ENCODE results near the gene MRPL14.
A peak's percentile ranks its signal among the peaks of the same experiment; 100 is the strongest.

Gene MRPL14

GRCh38 chr6:44080561-44081521, 46.4 kb downstream of the MRPL14 start:
- DNase-seq (ENCODE audit: low read depth in 2 of 2), result no peak

DNA sequence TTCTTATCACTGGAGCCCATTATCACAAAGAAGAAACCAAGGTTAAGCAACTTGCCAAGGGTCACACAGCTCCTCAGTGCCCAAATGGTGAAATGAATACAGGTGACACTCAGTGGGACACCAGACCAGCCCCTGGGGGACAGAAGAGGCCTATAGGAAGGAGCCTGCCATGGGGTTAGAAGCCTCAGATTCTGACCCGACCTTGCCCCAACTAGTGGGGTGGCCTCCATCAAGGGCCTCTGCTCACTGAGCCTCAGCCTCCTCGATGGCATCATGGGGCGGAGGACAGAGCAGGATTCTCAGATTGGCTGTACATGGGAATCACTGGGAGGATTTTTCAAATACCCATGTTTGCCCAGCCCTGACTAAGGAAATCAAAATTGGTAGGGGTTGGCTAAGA, 47.6 kb downstream of the MRPL14 start:
- DNase-seq (ENCODE audit: low read depth in 2 of 2), result no peak

DNA sequence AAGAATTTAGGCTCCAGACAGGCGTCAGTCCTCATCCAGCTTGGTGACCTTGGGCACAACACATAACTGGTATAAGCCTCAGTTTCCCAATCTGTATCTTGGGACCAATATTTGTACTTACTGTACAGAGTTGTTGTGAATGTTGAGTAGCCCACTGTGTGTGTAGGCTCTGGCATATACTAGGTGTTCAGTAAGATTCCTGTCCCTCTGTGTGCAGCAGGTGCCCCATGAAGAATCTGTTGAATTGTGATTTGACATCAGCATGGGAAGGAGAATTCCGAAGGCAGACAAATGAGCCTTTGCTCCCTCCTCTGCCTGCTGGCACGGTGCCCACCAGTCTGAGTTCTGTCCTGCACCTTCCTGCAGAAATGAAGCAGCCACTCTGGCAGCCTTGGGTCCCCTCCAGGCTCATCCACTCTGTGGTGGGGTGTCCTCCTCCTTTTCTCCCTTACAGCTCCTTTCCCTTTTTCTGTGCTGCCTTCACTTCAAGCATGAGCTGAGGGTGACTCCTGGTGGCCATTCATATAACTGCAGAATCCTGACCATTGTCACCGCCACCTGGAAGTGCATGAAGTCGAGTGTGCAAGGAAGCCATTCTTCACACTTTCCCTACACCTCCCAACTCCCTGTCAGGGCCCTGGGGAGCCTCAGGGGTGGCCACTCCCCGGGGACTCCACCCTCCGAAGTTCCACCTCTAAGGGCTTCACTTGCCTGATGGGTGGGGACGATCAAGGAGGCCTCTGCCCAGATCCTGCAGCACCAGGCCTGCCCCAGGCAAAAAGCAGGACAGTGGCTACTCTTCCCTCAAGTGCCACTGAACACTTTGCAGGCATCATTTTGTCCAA, 48.2 kb downstream of the MRPL14 start:
- DNase-seq (ENCODE audit: low read depth in 2 of 2), result peak; percentile 30 to 39

DNA sequence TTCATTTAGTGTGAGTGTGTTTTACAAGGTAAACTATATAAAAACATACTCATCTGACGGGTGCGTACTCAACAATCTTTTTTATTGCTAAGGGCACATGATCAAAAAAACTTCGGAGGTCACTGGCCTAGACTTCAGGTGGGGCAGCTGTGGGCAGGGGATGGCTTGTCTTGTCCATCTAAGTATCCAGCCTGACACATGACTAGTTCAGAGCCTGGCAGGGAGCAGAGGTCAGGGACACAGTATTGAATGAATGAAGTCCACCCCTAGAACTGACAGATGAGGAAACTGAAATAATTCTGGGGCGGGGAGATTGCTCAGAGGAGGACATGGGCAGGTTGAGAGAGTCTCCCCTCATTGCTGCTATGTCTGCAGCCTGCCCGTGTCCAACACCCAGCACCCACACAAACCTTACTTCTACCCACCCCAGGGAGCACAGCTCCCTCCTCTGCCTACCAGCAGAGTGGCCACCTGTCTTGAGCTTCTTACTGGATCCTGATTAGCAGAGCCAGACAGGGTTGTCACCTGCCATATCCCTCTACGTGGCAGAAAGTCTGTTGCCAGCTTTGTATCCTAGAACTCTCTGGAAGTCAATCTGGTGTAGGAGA, 48.9 kb downstream of the MRPL14 start:
- no peak for DNase-seq (ENCODE audit: low read depth in 2 of 2)

DNA sequence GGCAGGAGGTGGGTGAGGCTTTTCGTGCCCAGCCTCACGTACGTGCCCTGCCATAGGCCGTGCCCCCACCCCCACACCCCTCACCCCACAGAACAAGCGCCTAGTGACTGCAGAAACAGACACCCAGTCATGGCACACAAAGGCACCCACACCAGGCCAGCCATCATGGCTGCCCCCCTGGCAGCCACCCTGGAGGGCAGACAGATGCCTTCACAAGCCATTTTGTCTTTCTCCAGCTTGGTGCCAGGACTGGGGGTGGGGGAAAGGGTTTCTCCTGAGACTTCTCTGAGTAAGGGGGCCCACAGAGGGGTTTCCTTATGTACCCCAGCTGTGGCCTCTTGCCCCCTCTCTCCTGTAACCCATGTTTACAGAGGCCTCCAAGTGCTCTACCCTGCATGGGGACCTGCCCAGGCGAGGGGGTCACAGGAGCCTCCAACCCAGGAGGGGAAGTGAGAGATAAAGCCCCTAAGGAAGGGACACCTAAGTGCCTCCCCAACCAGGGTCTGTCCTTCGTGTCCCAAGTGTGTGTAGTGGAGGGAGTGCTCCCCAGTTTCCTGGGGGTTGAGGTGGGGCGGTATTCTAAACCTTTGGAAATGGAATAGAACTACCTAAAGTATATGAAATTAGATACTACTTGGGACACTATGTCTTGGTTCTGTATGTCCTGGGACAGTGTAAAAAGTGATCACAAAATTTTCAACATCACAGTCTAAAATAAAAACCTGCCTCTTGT, 49.9 kb downstream of the MRPL14 start:
- DNase-seq (ENCODE audit: low read depth in 2 of 2), result no peak

DNA sequence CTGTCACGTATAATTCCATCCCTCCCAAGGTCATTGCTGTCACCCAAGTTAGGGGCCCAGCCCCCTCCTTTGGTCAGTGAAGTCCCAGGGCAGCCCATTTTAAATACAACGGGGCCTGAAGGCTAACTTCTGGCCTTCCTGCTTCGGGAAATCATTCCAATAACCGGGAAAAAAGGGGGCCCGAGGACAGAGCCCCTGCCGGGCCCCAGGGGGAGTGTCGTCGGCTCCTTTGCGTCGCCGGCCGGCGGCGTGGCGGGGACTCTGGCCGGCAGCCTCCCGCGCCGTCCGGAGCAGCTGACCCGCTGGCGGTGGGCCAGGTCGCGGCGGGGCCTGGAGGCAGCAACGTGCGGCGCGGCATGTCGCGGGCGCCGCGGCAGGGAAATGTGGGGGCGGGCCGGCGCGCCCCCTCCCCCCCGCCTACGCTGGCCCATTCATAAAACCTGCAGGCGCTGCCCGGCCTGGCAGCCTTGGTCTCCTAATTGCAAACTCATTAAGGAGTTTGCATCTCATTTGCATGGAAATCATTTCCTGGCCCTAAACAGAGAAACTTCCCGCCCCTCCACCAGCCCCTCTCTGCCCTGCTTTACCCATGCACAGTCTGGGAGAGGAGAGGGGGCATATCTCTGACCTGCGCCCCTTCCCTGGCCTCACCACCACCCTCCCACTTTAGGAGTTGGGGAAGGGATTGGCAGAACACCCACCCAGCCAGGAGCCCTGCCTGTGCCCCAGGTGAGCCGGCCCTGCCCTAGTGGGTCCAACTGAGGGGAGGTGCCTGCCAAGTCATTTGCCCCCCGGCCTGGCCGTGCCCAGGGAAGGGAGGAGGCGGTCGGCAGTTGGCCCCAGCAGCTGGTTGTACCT, 50.7 kb downstream of the MRPL14 start:
- DNase-seq (ENCODE audit: low read depth in 2 of 2), result no peak

- DNase-seq (ENCODE audit: low read depth in 2 of 2), result no peak
These were observed 51.5 kb downstream of the MRPL14 start for GRCh38 chr6:44075647-44076355.

GRCh38 chr6:44074813-44075646, 52.2 kb downstream of the MRPL14 start:
- DNase-seq (ENCODE audit: low read depth in 2 of 2), result no peak

GRCh38 chr6:44074439-44074812, 52.8 kb downstream of the MRPL14 start:
- DNase-seq (ENCODE audit: low read depth in 2 of 2), result peak; percentile 34 to 44

DNA sequence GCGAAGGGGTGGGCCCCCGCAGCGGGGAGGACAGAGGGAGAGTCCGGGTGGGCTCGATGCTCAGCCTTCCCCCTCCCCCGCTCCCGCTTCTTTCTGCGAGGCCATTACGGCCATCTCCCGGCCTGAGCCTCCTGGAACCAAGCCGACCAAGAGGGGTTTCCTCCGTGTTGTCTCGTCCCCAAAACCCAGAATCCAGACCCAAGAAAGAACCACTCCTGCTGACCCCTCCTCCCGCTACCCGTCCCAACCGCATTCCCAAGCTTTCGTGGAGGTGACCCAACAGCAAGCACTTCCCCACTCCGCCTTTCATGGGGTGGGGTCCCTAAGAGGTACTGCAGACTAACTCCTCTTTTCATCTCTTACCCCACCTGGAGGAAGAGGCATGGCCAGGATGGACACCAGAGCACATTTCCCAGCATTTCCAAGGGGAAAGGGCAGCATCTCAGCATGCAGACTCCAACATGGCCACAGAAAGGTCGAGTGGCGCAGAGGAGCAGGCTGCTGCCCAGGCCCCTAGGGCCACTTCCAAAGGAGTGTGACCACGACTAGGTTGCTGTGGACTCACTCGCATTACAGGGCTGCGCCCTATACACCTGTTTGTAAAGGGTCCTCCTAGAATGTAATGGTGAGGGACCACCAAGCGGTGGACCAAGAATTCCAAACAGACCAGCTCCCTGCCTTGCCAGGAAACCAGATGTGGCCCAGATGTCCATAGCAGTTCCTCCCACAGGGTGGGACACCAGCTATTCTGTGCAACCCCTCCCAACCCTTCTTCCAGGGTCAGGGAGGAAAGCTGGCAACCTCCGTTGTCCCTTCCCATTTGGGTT, 53.4 kb downstream of the MRPL14 start:
- DNase-seq (ENCODE audit: low read depth in 2 of 2), result no peak

GRCh38 chr6:44072959-44073611, 54.2 kb downstream of the MRPL14 start:
- peak; percentile 21 to 45 for DNase-seq (ENCODE audit: low read depth in 2 of 2)

GRCh38 chr6:44072452-44072958, 54.7 kb downstream of the MRPL14 start:
- no peak for DNase-seq (ENCODE audit: low read depth in 2 of 2)

- no peak for DNase-seq (ENCODE audit: low read depth in 2 of 2)
These were observed 55.4 kb downstream of the MRPL14 start for GRCh38 chr6:44071670-44072451.

DNA sequence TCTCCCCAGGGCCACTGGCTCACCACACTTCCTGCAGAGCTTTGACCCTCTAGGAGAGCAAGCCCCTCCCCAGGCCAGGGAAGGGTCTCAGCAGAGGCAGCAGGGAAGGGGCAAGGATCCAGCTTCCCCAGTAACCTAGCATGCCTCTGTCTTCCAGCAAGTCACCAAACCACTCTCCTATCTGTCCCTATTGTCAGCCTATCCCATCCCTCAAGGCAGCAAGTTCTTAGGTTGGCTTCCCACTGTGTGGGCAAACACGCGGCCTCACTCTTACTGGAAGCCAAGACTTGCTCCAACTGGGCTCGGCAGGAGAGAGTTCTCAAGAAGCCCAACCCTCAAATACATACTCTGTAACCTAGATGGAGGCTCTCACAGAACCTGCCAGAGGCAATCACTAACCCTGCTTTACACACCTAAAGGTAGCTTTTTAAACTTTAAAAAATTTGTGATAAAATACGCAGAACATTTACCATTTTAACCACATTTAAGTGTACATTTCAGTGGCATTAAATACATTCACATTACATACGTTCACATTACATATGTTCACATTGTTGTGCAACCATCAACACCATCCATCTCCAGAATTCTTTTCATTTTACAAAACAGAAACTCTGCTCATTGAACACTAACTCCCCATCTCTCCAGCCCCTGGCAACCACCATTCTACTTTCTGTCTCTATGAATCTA, 58.5 kb downstream of the MRPL14 start:
- DNase-seq (ENCODE audit: low read depth in 2 of 2), result no peak

- no peak for DNase-seq (ENCODE audit: low read depth in 2 of 2)
These were observed 59.8 kb downstream of the MRPL14 start for GRCh38 chr6:44067173-44068139.
